ENCODE measurements around the gene PRM3. TPM values are rescaled to one million over a fixed set of nuclear protein-coding genes. Genes with fewer than 3 reads are reported as not detected.

PRM3 gene
- total and polyA plus RNA-seq, 2 of the 8 experiments (the other 6 are each of a cell fraction or from before 2014, with no cell fraction given), result not detected

- CTCF ChIA-PET (ENCODE audit: partially characterized antibody), result interaction anchor here (0.9 to 1.5 kb wide), 5 partner anchors 28 to 275 kb away, joined by 3 to 5 read pairs (median 4); no protein-coding TSS in a partner anchor
Observed at GRCh38 chr16:11245988-11246387, 27.4 kb downstream of the PRM3 start.

More at GRCh38 chr16:11245988-11246387, 27.4 kb downstream of the PRM3 start:
- Histone ChIP-seq H3K9ac (replicated peaks in 1 of 4; ENCODE audit: extremely low read depth in 1 of 4, low read depth in 3 of 4, low read length in 3 of 4) (no peak overlapping the region), H2BK12ac (ENCODE audit: low read depth, low read length) (no peak overlapping the region), H2BK20ac (ENCODE audit: low read length) (no peak overlapping the region), H3K9me3 (ENCODE audit: insufficient read depth in 2 of 2, low read depth in 1 of 2, low read length in 1 of 2) (no peaks in the 10 kb centered on the region), H3K23ac (ENCODE audit: insufficient read length) (no peak overlapping the region), H2AFZ (ENCODE audit: low read length) (no peak overlapping the region), H3K4me2 (ENCODE audit: insufficient read depth in 1 of 2, low read depth in 2 of 2, low read length in 2 of 2) (no peak overlapping the region), H3K14ac (ENCODE audit: insufficient read length) (no peak overlapping the region), H3K56ac (replicated peaks; ENCODE audit: insufficient read length, low read depth, low read length) (no peak overlapping the region), H3K36me3 (ENCODE audit: control insufficient read depth in 2 of 4, insufficient read depth in 4 of 4, low read length in 3 of 4) (no peaks in the 10 kb centered on the region), H3K4ac (replicated peaks; ENCODE audit: insufficient read length, low read depth, low read length) (no peak overlapping the region), H3K79me2 (ENCODE audit: control insufficient read depth in 1 of 2, insufficient read depth in 2 of 2, low read length in 2 of 2) (no peaks in the 10 kb centered on the region), H4K91ac (replicated peaks; ENCODE audit: insufficient read length, low read length) (no peak overlapping the region), H2BK15ac (ENCODE audit: low read length) (no peak overlapping the region), H4K8ac (ENCODE audit: extremely low read depth, insufficient read depth, low read length) (no peak overlapping the region), H4K5ac (ENCODE audit: insufficient read length, low read depth, low read length) (no peak overlapping the region), H2AK5ac (ENCODE audit: low read depth, low read length) (no peak overlapping the region), H3K27me3 (replicated peaks in 1 of 4; ENCODE audit: control insufficient read depth in 3 of 4, extremely low read depth in 1 of 4, insufficient read depth in 3 of 4, low read length in 3 of 4) (no peaks in the 10 kb centered on the region), H3K4me1 (replicated peaks in 1 of 4; ENCODE audit: control insufficient read depth in 3 of 4, insufficient read depth in 4 of 4, low read length in 3 of 4) (peaks cover 0 to 6% (median under 1%) of the 10 kb centered on the region in 4 experiments; a peak in 3 of 7 replicates), H2BK5ac (ENCODE audit: low read depth, low read length) (no peak overlapping the region), H3K79me1 (ENCODE audit: low read depth, low read length) (no peaks in the 10 kb centered on the region; the same call in 1 of the 2 replicates), H2BK120ac (replicated peaks; ENCODE audit: low read depth, low read length) (no peak overlapping the region), H3K18ac (ENCODE audit: extremely low read depth, low read length) (no peak overlapping the region), H3K4me3 (ENCODE audit: extremely low read depth in 1 of 4, insufficient read depth in 2 of 4, low read depth in 3 of 4, low read length in 4 of 4) (no peak overlapping the region), H3K23me2 (ENCODE audit: low read depth, low read length) (no peaks in the 10 kb centered on the region; the same call in 1 of the 2 replicates), H3K27ac (ENCODE audit: low read depth, low read length) (no peak overlapping the region), H4K20me1 (replicated peaks in 1 of 2; ENCODE audit: control insufficient read depth in 1 of 2, insufficient read depth in 2 of 2, low read length in 2 of 2) (no peaks in the 10 kb centered on the region)
- TF ChIP-seq E2F6 (IDR thresholded peaks at IDR 0.05) (no peak), ZNF274 (IDR thresholded peaks at IDR 0.05; ENCODE audit: borderline replicate concordance, extremely low read depth, low read length) (no peak), CREB1 (IDR thresholded peaks at IDR 0.05) (no peak), BCL11A (IDR thresholded peaks at IDR 0.05; ENCODE audit: low read depth in 2 of 2, low read length in 2 of 2) (no peak), SAP30 (IDR thresholded peaks at IDR 0.05; ENCODE audit: insufficient read depth, insufficient replicate concordance, low read length) (no peak), CHD1 (IDR thresholded peaks at IDR 0.05; ENCODE audit: low read depth, low read length) (no peak), POLR2A (IDR thresholded peaks at IDR 0.05; ENCODE audit: control extremely low read depth in 1 of 2, low read depth in 2 of 2, low read length in 2 of 2) (no peak), POLR2AphosphoS5 (IDR thresholded peaks at IDR 0.05; ENCODE audit: low read depth, low read length) (no peak), NANOG (IDR thresholded peaks at IDR 0.05; ENCODE audit: insufficient read depth, low read depth, low read length, poor library complexity, severe bottlenecking) (no peak), BRCA1 (IDR thresholded peaks at IDR 0.05; ENCODE audit: low read depth, low read length) (no peak), CTBP2 (IDR thresholded peaks at IDR 0.05; ENCODE audit: borderline replicate concordance, insufficient read depth, insufficient read length, low read length) (no peak)
- no peak for DNase-seq (ENCODE audit: low read depth in 1 of 2, low spot score in 2 of 2)
- no peak for FAIRE-seq
- POLR2A ChIA-PET (ENCODE audit: partially characterized antibody), result interaction anchor here (2.8 kb wide), 1 partner anchor 9 kb away, joined by 18 read pairs; the partner anchor contains the start of gene SOCS1
